ENCODE results near the gene SIK3.

SIK3 gene

GRCh38 chr11:116861539-116861938 lies 236.7 kb downstream of the SIK3 start:
- H3K27ac ChIP-seq (ENCODE audit: low read length): no peak overlapping the region

GRCh38 chr11:116860303-116860702 lies 237.9 kb downstream of the SIK3 start:
- Histone ChIP-seq H3K27ac (ENCODE audit: low read length) (no peak overlapping the region), H3K79me2 (ENCODE audit: low read length) (no peaks in the 10 kb centered on the region), H3K27me3 (replicated peaks; ENCODE audit: insufficient read depth, low read length) (no peaks in the 10 kb centered on the region), H2AFZ (ENCODE audit: low read length) (no peak overlapping the region), H3K4me2 (ENCODE audit: low read depth, low read length) (no peak overlapping the region), H3K9ac (ENCODE audit: low read length) (no peak overlapping the region), H3K4me3 (ENCODE audit: low read length) (no peak overlapping the region), H3K9me3 (replicated peaks; ENCODE audit: insufficient read depth, low read length) (no peaks in the 10 kb centered on the region), H3K36me3 (replicated peaks; ENCODE audit: insufficient read depth, low read length) (peaks cover 8% of the 10 kb centered on the region; the same call in 1 of the 2 replicates), H3F3A (ENCODE audit: insufficient read depth, low read length) (no peaks in the 10 kb centered on the region), H3K4me1 (ENCODE audit: low read length) (peaks cover under 1% of the 10 kb centered on the region; the same call in 1 of the 2 replicates), H3K9me2 (replicated peaks; ENCODE audit: insufficient read depth, low read length) (no peaks in the 10 kb centered on the region), H4K20me1 (ENCODE audit: insufficient read depth, low read length) (no peaks in the 10 kb centered on the region)
- TF ChIP-seq CTCF (IDR thresholded peaks at IDR 0.05; ENCODE audit: low read length): no peak
- TF ChIP-seq EZH2 (optimal IDR thresholded peaks at IDR 0.05; ENCODE audit: low read depth, low read length): no peak
- no peak for TF ChIP-seq EZH2phosphoT487 (IDR thresholded peaks at IDR 0.05; ENCODE audit: low read length)
- DNase-seq: no peak

More at GRCh38 chr11:116861539-116861938, 236.7 kb downstream of the SIK3 start:
- no peak overlapping the region for H3K9ac ChIP-seq (ENCODE audit: low read length)
- no peak overlapping the region for H3K4me2 ChIP-seq (ENCODE audit: low read depth, low read length)
- no peaks in the 10 kb centered on the region for H3F3A ChIP-seq (ENCODE audit: insufficient read depth, low read length)
- H3K9me2 ChIP-seq (replicated peaks; ENCODE audit: insufficient read depth, low read length): no peaks in the 10 kb centered on the region
- no peaks in the 10 kb centered on the region for H3K9me3 ChIP-seq (replicated peaks; ENCODE audit: insufficient read depth, low read length)
- DNase-seq: no peak
- no peak overlapping the region for H3K4me3 ChIP-seq (ENCODE audit: low read length)
- H2AFZ ChIP-seq (ENCODE audit: low read length): no peak overlapping the region
- H4K20me1 ChIP-seq (ENCODE audit: insufficient read depth, low read length): no peaks in the 10 kb centered on the region
- no peaks in the 10 kb centered on the region for H3K27me3 ChIP-seq (replicated peaks; ENCODE audit: insufficient read depth, low read length)
- peaks cover 8% of the 10 kb centered on the region; the same call in 1 of the 2 replicates for H3K36me3 ChIP-seq (replicated peaks; ENCODE audit: insufficient read depth, low read length)
- no peaks in the 10 kb centered on the region for H3K4me1 ChIP-seq (ENCODE audit: low read length)
- TF ChIP-seq EZH2 (optimal IDR thresholded peaks at IDR 0.05; ENCODE audit: low read depth, low read length) (no peak), EZH2phosphoT487 (IDR thresholded peaks at IDR 0.05; ENCODE audit: low read length) (no peak), CTCF (IDR thresholded peaks at IDR 0.05; ENCODE audit: low read length) (no peak)
- no peaks in the 10 kb centered on the region for H3K79me2 ChIP-seq (ENCODE audit: low read length)

- TF ChIP-seq EZH2phosphoT487 (IDR thresholded peaks at IDR 0.05; ENCODE audit: low read length) (no peak), EZH2 (optimal IDR thresholded peaks at IDR 0.05; ENCODE audit: low read depth, low read length) (no peak), CTCF (IDR thresholded peaks at IDR 0.05; ENCODE audit: low read length) (no peak)
- H3K9ac ChIP-seq (ENCODE audit: low read length): no peak overlapping the region
- no peak overlapping the region for H3K27ac ChIP-seq (ENCODE audit: low read length)
- H4K20me1 ChIP-seq (ENCODE audit: insufficient read depth, low read length): no peaks in the 10 kb centered on the region
- H3K79me2 ChIP-seq (ENCODE audit: low read length): no peaks in the 10 kb centered on the region
- H3K9me3 ChIP-seq (replicated peaks; ENCODE audit: insufficient read depth, low read length): no peaks in the 10 kb centered on the region
- H3K4me3 ChIP-seq (ENCODE audit: low read length): no peak overlapping the region
- no peak overlapping the region for H3K4me2 ChIP-seq (ENCODE audit: low read depth, low read length)
- H3K9me2 ChIP-seq (replicated peaks; ENCODE audit: insufficient read depth, low read length): no peaks in the 10 kb centered on the region
- H3K4me1 ChIP-seq (ENCODE audit: low read length): peaks cover 7% of the 10 kb centered on the region
- no peaks in the 10 kb centered on the region for H3K27me3 ChIP-seq (replicated peaks; ENCODE audit: insufficient read depth, low read length)
- no peak overlapping the region for H2AFZ ChIP-seq (ENCODE audit: low read length)
- H3K36me3 ChIP-seq (replicated peaks; ENCODE audit: insufficient read depth, low read length): peaks cover 8% of the 10 kb centered on the region; the same call in 1 of the 2 replicates
- no peak for DNase-seq
- peaks cover 4% of the 10 kb centered on the region for H3F3A ChIP-seq (ENCODE audit: insufficient read depth, low read length)
These were observed 239.1 kb downstream of the SIK3 start for GRCh38 chr11:116859175-116859574.

Data from MM.1S (cell line).